Stimulated activated CD8-positive, alpha-beta memory T cell treated with anti-CD3 and anti-CD28 coated beads, Interleukin-15, amount 100 ng/mL, for 1 hour (primary cell): ENCODE data around the gene SPSB4.

Experiments used
- DNase-seq: peaks from one replicate; pipeline ENCODE4 v3.0.0-alpha.2; 2020; ENCODE audit warnings: low read depth

Gene SPSB4

DNA sequence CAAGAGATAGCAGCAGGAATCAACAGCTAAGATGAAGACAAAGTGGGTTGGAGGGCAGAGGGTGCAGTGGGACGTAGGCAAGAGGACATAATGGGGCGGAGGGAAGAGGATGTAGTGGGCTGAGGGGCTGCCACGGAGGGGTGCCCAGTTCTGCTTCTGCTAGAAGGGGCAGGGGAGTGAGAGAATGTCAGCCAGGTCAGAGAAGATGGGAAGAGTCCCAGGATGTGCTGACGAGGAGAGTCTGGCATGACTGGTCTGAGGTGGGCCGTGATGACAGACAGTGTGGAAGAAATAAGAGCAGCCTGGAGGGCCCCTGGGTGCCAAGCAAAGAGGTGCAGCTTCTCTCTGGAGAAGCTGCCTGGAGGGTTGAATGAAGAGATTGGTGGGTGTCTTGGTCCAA, 4.0 kb downstream of the SPSB4 start:
- DNase-seq, result no peak

DNA sequence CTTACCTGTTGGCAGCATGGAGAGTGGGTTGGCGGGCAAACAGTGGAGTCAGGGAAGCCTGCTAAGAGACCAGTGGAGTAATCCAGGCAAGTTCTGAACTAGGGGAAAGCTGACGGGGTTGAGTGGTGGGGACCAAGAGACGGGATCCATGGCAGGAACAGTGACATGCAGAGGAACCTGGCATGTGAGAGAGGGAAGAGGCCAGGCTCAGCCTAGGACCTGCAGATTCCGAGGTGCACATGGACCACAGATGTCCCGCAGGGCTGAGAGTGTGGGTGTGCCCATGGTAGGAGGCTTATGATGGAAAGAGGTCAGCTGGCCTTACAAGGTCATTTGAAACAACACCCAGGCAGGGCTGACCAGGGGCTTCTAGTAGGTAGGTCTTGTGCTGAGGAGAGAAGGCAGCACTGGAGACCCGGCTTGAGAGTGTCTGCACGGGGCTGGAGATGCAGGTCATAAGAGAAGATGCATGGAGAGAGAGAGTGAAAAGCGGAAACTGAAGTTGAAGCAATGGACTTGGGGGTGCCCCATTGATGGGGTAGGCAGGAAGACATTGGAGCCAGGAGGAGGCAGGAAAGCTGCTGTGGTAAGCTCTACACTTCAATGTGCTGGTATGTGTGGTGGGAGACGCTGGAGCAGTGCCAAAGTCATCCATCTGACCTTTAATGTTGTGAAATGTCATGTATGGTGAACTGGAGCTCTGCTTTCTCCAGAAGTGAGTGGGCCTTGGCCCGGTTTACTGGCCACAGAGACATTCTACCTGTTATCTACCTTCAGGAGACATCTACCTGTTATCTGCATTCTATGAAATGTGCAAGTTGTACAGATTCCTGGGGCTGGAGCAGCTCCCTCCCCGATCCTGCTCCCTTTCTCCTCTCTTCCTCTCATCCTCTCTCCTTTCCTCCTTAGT, 4.6 kb downstream of the SPSB4 start:
- DNase-seq, result no peak

DNA sequence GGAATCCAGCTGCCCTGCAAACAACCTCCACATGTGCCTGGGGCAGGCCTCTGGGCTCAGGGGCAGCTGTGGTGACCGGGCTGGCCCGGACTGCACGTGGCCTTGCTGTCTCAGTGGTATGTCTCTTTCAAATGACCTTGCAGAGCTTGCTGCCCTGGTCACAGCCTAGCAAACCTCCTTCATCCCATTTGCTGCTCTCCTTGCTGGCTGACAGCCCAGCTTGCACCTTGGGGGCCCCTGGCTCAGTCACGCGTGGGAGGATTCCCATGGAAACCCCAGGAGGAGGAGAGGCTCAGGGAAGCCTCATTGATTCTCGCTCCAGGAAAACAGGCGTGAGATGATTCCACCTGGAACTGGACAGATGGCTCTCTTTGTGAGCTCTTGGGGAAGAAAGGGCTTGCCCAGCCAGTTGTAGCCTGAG, 5.6 kb downstream of the SPSB4 start:
- no peak for DNase-seq

DNA sequence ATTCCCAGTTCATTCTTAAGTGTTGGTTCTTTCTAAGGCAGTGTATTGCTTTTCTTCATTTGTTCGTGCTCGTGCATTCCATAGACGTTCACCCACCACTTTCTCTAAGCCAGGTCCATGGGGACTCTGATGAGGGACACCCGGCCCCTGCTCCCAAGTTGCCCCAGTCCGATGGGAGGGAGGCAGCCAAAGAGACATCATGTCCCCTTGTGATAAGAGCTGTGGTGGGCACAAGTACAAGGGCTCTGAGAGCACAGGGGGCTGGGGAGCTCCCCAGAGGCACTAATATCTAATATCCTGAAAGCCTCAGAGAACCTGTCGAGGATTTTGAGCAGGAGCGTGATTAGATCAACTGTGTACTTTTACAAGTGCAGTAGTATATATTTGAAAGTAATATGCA, 6.3 kb downstream of the SPSB4 start:
- no peak for DNase-seq

DNA sequence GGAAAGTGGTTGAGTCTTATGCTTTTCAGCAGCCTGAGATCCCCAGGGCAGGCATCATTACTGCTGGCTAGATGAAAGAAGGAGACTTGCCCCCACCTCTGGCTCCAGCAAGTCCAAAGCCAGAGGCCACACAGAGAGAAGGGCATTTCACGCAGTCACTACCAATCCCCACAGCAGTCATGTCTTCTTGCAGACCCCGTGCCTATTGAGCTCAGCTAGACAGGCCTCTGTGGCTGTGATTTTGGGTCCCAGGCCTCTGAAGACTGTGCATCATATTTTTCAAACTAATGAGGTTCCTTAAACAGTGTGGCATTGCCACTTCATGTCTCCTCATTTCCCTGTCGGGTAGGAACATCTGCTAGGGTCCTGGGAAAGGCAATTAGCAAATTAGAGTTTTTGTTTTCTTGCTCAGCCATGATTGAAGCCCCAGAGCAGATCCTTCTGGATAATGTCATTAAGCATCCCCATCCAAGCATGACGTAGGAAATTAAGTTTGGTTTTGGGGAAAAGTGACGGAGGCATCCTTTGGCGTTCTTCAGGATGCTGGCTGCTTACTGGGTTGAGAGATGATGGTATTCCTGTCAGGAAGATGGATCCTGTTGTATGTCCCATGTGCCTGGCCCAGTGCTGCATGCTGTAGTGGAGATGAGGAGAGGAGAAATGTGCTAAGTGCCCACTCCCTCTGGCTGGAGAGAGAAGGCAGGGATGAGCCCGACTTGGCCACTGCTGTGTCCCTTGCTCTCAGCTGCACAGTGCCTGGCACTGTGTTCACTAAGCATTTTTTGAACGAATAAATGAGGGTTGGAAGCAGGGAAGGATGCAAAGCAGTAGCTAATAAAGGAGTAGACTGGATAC, 7.0 kb downstream of the SPSB4 start:
- no peak for DNase-seq

DNA sequence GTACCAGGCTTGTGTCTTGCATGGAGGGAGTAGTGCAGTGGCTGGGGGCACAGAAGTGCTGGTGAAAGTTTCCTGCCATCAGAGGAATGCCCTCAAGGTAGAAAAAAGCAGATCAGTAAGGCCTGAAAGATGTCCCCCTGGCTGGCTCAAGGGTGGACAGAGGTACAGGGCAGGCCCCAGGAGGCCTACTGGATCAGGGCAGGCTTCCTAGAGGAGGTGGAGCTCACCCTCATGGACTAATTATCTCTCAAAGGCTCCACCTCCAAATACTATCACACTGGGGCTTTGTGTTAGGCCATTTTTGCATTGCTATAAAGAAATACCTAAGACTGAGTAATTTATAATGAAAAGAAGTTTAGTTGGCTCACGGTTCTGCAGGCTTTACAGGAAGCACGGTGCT, 7.8 kb downstream of the SPSB4 start:
- DNase-seq, result no peak

DNA sequence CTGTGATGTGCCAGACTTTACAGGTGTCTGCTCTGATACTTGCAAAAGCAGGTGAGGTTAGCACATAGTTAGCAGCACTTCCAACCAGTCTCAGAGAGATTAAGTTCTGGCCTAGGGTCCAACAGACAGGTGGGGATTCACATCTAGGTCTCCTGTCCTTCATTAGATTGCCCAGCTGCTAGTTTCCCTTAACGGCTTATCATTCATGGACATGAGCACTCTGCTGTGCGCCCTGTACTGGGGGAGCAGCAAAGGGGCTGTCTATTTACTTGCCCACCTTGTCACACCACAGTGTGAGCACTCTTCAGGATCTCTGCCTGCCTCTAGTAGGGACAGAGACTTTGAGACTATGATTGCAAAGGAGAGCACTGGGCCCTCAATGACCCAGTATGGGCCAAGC, 8.7 kb downstream of the SPSB4 start:
- DNase-seq, result no peak

DNA sequence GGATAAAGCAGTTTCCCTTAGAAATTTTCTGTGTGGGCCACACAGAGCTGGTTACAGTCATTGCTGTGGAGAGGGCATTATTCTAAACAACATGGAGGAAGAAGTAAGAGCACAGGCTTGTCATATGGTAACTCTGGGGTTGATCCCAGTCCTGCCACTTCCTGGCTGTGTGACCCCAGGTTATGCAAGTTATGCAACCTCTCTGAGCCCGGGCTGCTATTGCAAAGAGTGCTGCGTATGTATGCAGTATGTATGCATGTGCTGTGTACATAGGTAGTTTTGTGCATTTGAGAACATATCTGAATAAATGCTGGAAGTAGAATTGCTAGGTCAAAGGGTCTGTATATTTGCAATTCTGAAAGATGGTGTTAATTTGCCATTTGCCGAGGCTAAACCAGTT, 9.2 kb downstream of the SPSB4 start:
- no peak for DNase-seq

DNA sequence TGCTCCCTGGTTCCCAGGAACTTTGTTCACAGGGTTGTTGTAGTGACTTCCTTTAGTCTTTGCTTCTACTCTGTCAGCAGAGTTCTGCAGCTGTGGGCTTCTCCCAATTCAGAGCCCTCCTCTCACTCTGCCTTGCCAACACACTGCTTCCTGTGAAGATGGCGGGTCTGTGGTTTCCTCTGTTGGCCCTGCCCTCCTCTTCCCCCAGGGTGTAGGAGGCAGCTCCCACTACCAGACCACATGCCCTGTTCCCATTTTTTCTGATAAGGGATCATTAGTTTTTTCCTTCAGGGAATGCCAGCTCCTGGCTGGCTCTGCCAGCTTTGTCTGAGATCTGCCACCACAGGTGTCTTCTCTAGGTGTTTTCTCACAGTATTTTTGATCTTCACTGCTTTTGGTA, 12.7 kb downstream of the SPSB4 start:
- no peak for DNase-seq

DNA sequence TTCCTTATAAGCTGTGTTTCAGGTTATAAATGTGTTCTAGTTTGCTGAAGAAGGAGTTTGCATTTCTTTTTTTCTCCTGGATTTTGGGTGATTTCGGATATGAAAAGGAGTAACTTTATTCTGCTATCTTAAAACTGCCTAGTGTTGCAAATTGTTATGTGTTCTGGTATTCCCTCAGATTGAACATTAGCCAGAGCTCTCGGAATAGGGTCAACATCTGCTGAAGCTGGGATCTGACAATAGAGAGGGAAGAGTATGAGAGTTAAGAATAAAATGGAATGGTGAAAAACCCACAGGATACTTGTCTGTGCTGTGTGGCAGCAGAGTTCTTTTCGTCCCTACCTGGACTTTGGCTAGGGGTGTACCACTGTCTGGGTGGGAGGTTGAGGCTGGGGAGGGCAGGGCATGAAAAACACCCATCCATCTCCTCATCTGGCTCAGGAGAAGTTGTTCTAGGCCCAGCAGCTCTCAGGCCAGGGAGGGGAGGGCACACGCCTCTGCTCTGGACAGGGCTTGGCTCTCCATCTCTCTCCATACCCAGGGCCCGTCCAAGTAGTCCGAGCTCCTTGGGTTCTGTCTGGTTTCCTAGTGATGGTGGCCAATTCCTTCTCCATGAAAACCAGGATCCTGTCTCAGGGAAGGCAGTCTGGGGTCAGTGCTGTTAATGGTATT, 13.2 kb downstream of the SPSB4 start:
- no peak for DNase-seq

DNA sequence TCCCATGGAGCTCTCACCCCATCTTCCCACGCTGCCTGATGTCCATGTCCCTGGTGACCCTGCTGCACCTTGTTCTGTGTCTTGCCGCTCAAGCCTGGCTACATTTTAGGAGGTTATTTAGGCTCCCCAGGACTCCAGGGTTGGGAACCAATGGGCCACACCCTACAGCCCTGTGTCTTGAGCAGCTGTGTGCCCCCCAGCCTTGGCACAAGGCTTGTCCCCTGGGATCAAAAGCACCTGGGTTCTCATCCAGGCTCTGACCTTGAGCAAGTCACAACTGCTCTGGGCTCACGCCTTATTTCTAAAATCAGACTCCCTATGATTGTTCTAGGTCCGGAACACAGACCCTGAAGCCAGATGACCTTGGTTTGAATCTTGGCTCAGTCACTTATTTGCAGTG, 14.1 kb downstream of the SPSB4 start:
- no peak for DNase-seq

DNA sequence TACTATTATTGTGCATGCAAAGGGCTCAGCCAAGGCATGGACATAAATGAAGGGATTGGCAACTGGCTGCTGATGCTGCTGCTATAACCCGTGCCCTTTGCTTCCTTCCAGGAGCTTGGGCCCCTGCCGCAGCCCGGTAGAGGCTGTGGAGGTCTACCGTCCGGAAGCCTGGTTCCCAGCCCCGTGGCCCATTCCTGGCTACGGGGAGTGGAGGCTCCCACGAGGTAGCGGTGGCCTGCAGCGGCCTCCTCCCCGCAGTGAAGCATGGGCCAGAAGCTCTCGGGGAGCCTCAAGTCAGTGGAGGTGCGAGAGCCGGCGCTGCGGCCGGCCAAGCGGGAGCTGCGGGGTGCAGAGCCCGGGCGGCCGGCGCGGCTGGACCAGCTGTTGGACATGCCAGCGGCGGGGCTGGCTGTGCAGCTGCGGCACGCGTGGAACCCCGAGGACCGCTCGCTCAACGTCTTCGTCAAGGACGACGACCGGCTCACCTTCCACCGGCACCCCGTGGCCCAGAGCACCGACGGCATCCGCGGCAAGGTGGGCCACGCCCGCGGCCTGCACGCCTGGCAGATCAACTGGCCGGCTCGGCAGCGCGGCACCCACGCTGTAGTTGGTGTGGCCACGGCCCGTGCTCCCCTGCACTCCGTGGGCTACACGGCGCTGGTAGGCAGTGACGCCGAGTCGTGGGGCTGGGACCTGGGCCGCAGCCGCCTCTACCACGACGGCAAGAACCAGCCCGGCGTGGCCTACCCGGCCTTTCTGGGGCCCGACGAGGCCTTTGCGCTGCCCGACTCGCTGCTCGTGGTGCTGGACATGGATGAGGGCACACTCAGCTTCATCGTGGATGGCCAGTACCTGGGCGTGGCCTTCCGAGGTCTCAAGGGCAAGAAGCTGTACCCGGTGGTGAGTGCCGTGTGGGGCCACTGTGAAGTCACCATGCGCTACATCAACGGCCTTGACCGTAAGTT, 15.0 kb downstream of the SPSB4 start:
- no peak for DNase-seq

DNA sequence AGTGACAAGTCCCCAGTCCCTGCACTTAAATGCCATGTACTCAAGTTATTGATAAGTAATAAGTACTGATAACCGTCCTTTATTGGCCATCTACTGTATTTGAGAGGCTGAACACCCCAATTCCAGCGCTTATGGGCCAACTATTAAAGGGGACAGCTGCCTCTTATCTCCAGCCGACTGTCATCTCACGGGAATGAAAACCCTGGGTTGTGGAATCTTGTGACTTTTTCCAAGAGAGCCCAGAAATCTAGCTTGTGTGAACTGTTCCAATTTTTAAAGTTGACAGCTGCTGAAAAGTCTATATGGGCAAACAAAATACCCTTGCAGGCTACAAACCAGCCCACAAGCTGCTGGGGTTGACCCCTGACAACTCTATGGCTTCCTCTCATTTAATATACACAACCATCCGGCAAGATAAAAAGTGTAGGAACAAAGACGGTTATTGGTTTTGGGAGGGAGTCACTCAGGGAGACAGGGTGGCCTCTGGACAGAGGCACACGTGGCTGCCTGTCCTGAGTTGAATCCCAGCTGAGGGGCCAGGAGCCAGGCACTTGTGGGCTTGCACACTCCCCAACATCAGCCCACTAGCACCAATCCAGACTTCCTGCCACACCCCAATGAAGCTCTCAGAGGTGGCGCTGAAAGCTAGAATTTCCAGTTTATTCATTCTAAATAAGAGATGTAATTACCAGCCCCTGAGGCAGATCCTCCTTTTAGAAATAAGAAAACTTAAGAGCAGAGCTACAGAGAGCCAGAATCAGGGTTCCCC, 16.2 kb downstream of the SPSB4 start:
- DNase-seq, result no peak

DNA sequence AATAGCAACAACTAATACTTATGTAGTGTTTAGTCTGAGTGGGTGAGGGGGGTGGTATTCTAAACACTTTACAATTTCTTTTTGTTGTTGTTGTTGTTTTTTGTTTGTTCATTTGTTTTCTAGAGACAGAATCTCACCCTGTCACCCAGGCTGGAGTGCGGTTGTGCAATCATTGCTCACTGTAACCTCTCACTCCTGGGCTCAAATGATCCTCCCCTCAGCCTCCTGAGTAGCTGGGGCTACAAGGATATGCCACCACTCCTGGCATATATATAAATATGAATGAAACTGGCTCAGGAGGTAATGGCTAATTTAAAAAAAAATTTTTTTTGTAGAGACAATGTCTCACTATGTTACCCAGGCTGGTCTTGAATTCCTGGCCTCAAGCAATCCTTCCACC, 19.1 kb downstream of the SPSB4 start:
- no peak for DNase-seq

DNA sequence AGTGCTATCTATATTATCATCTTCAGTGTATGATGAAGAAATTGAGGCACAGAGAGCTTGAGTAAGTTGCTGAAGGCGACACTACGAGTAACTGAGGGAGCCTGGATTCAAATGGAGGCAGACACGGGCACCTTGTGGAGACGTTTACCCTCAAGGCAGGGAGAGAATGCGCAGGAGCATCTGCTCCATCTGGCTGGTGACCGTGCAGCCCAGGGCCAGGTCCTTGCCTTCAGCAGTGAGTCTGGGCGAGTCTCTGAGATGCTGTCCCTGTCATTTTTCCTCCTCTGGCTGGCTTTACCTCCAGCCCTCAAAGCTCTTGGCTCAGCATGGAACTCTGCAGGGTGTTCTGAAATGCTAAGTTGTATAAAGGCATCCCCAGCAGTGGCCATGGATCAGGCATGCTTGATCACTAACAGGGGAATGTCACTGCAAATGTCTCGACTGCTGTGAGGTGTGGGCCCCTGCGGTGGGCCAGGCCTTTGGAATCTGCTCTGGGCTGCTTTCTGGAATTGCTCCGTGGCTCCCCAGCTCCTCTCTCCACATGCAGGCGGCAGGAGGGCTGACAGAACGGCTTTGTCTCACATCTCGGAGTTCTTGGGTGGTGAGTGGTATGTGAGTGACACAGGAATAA, 19.7 kb downstream of the SPSB4 start:
- DNase-seq, result no peak

DNA sequence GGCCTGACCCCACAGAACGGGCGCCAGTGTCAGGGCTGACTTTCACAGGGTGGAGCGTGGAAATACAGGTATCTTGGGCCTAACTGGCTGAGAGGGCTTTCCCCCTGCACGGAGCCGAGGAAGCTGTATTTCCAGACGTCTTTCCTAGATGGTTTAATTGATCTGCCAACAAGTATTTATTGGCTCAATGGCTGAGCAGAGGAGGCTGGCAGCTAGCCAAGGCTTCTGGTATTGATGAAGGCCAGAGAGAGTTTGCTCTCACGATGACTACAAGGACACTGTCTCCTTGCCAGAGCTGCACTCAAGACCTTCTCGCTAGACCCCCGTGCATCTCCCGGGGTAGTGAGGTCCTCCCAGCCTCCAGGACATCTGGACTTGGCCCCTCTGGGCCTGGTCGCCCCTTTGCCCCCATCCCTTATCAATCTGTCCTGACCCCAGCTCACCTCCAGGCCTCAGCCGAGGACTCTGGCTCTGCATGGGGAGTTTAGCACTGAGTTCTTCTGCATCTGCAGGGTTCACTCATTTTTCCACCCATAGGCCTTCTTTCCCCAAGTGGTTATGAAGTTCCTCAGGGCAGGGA, 20.6 kb downstream of the SPSB4 start:
- DNase-seq, result no peak

DNA sequence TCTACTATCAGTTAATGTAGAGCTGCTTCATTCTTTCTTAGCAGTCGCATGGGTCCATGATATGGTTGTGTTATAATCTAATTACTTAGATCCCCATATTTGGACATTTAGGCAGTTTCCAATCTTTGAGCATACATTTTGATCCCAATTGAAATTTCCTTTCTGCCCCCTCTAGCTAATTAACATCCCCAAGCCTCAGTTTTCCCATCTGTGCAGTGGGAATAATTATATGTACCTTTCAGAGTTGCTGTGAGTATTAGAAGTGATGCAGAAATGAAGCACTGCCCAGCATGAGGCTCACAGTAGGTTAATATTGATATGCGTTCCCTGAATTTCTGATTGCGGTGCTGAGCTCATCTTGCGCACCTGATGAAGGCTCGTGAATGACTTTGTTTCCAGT, 21.8 kb downstream of the SPSB4 start:
- DNase-seq, result no peak

DNA sequence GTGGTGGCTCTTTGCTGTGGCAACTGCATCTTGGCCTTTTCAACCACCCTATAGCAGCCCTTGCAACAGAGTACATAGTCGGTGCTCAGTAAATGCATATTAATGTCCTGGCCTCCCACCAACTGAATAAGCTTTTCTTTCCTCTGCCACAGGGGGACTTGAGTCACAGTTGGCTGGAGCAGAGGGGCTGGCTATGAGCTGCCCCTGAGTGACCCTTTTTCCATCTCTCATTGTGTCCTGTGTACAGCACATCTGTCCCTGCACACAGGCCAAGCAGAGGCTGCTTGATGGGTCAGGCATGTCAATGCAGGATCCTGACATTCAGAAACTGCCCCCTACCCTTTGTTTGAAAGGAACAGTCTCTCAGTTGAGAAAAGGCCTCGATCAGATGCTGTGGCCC, 22.4 kb downstream of the SPSB4 start:
- no peak for DNase-seq

DNA sequence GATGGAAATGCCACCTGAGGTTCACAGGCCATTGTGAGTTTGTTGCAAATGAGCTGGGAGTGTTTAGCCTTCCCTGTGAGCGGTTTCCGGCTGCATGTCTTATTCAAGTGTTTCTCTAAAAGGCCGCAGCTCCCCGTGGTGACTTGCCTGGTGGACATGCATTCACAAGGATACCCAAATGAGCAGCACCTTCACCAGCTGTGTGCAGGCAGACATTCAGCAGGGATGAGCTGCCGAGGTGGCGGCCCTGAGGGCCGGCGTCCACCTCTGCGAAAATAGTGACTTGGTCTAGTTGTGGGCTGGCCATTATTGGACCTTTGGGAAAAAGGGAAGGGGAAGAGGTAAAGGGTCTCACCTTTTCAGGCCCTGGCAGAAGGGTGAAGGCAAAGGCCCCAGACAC, 23.4 kb downstream of the SPSB4 start:
- no peak for DNase-seq
